WTC11 (cell line): ENCODE measurements around the gene MYLK. TPM values are rescaled to one million over a fixed set of nuclear protein-coding genes. Genes with fewer than 3 reads are reported as not detected.

Experiments
- ATAC-seq: fragments of 200-7000 bp; cut with Tn5 transposase; 2 replicates; pipeline ENCODE4 v1.10.0; 2021; ENCODE audit warnings: mild to moderate bottlenecking, moderate library complexity
- CTCF ChIA-PET: fragments of 300-600 bp; sonication (Branson Sonifier 250); formaldehyde crosslinking; loops from one replicate; lab custom pipeline; 2021; ENCODE audit warnings: antibody characterized with exemption; lab: Charles Lee
- POLR2A ChIA-PET: fragments of 350-600 bp; sonication (Branson Sonifier 250); formaldehyde crosslinking; loops from one replicate; lab custom pipeline; 2021; ENCODE audit warnings: antibody characterized with exemption; lab: Charles Lee
- DNase-seq: peaks from one replicate; pipeline ENCODE4 v3.0.0; 2021; ENCODE audit warnings: low spot score
- H3K27ac Mint-ChIP-seq: 2 replicates; pipeline ENCODE4 v1.8.0; 2021; ENCODE audit warnings: mixed read lengths
- H3K27me3 Mint-ChIP-seq: 2 replicates; pipeline ENCODE4 v1.8.0; 2021; ENCODE audit warnings: low read depth, mild to moderate bottlenecking, moderate library complexity, mixed read lengths
- H3K36me3 Mint-ChIP-seq: 2 replicates; pipeline ENCODE4 v1.8.0; 2021; ENCODE audit warnings: mixed read lengths
- H3K4me1 Mint-ChIP-seq: 2 replicates; pipeline ENCODE4 v1.8.0; 2022; ENCODE audit warnings: mixed read lengths
- H3K4me3 Mint-ChIP-seq: 2 replicates; pipeline ENCODE4 v1.8.0; 2021; ENCODE audit warnings: mild to moderate bottlenecking, moderate library complexity, mixed read lengths
- H3K9me3 Mint-ChIP-seq: 2 replicates; pipeline ENCODE4 v1.8.0; 2021; ENCODE audit warnings: mixed read lengths
- CBFB ChIP-seq: sonication (generic); formaldehyde crosslinking; IDR thresholded peaks from 2 replicates; pipeline ENCODE4 v1.8.1; 2022; ENCODE audit warnings: mild to moderate bottlenecking, low read depth, missing genetic modification reagents
- EMX1 ChIP-seq: fragments of 250-450 bp; sonication (Bioruptor Pico); IDR thresholded peaks from 2 replicates; pipeline ENCODE4 v1.8.0; 2021; ENCODE audit warnings: mild to moderate bottlenecking
- ESRRA ChIP-seq: sonication (generic); formaldehyde crosslinking; IDR thresholded peaks from 2 replicates; pipeline ENCODE4 v1.8.1; 2022; ENCODE audit warnings: mild to moderate bottlenecking, missing genetic modification reagents, borderline replicate concordance
- FOXJ3 ChIP-seq: sonication (generic); formaldehyde crosslinking; IDR thresholded peaks from 2 replicates; pipeline ENCODE4 v1.9.0; 2021; ENCODE audit warnings: missing genetic modification reagents, mild to moderate bottlenecking, borderline replicate concordance
- FOXP1 ChIP-seq: sonication (generic); formaldehyde crosslinking; IDR thresholded peaks from 2 replicates; pipeline ENCODE4 v1.8.0; 2022; ENCODE audit warnings: missing genetic modification reagents, mild to moderate bottlenecking, moderate library complexity, borderline replicate concordance
- HMGA2 ChIP-seq: fragments of 250-450 bp; sonication (Bioruptor Pico); IDR thresholded peaks from 2 replicates; pipeline ENCODE4 v1.4.0; 2021; ENCODE audit warnings: mild to moderate bottlenecking, moderate library complexity
- JAZF1 ChIP-seq: fragments of 250-450 bp; sonication (Bioruptor Pico); IDR thresholded peaks from 2 replicates; pipeline ENCODE4 v1.9.0; 2021; ENCODE audit warnings: moderate library complexity, mild to moderate bottlenecking, inconsistent platforms
- MYBL2 ChIP-seq: sonication (generic); formaldehyde crosslinking; IDR thresholded peaks from 2 replicates; pipeline ENCODE4 v1.8.1; 2023; ENCODE audit warnings: mild to moderate bottlenecking, moderate library complexity, missing genetic modification reagents
- NFATC4 ChIP-seq: fragments of 250-450 bp; sonication (Bioruptor Pico); IDR thresholded peaks from 2 replicates; pipeline ENCODE4 v1.9.0; 2021; ENCODE audit warnings: mild to moderate bottlenecking
- PRDM15 ChIP-seq: sonication (generic); formaldehyde crosslinking; IDR thresholded peaks from 2 replicates; pipeline ENCODE4 v1.8.0; 2022; ENCODE audit warnings: missing genetic modification reagents
- TP53 ChIP-seq: sonication (generic); formaldehyde crosslinking; IDR thresholded peaks from 2 replicates; pipeline ENCODE4 v1.8.1; 2023; ENCODE audit warnings: mild to moderate bottlenecking, missing genetic modification reagents
- ZBTB43 ChIP-seq: sonication (generic); formaldehyde crosslinking; IDR thresholded peaks from 2 replicates; pipeline ENCODE4 v1.8.1; 2023; ENCODE audit warnings: mild to moderate bottlenecking, missing genetic modification reagents
- ZNF121 ChIP-seq: sonication (generic); formaldehyde crosslinking; IDR thresholded peaks from 2 replicates; pipeline ENCODE4 v1.8.0; 2023; ENCODE audit warnings: missing genetic modification reagents
- ZNF138 ChIP-seq: sonication (generic); formaldehyde crosslinking; conservative IDR thresholded peaks from 2 replicates; pipeline ENCODE4 v1.8.1; 2022; ENCODE audit warnings: mild to moderate bottlenecking, moderate library complexity, missing genetic modification reagents
- ZNF281 ChIP-seq: sonication (generic); formaldehyde crosslinking; IDR thresholded peaks from 2 replicates; pipeline ENCODE4 v1.8.0; 2023; ENCODE audit warnings: mild to moderate bottlenecking, missing genetic modification reagents
- ZNF317 ChIP-seq: sonication (generic); formaldehyde crosslinking; IDR thresholded peaks from 2 replicates; pipeline ENCODE4 v1.8.1; 2023; ENCODE audit warnings: low read depth, mild to moderate bottlenecking, moderate library complexity, missing genetic modification reagents, borderline replicate concordance
- ZNF423 ChIP-seq: fragments of 250-450 bp; sonication (Bioruptor Pico); IDR thresholded peaks from 2 replicates; pipeline ENCODE4 v2.1.2; 2022; ENCODE audit warnings: mild to moderate bottlenecking, moderate library complexity
- total RNA-seq: library from RNA; stranded (reverse); gene quantifications from 3 replicates; pipeline ENCODE4 v1.2.3, GENCODE V29; 2021
- TF ChIP-seq, protein P1 (sequence below): sonication (generic); formaldehyde crosslinking; IDR thresholded peaks from 2 replicates; pipeline ENCODE4 v1.8.1; 2022; ENCODE audit warnings: low read depth, mild to moderate bottlenecking, moderate library complexity, missing genetic modification reagents, borderline replicate concordance
- TF ChIP-seq, protein P2 (sequence below): sonication (generic); formaldehyde crosslinking; IDR thresholded peaks from 2 replicates; pipeline ENCODE4 v1.8.1; 2022; ENCODE audit warnings: missing genetic modification reagents, borderline replicate concordance
- TF ChIP-seq, protein P3 (sequence below): fragments of 200-600 bp; IDR thresholded peaks from 2 replicates; pipeline ENCODE4 v1.8.0; 2022; ENCODE audit warnings: antibody characterized with exemption
- TF ChIP-seq, protein P4 (sequence below): sonication (generic); formaldehyde crosslinking; IDR thresholded peaks from 2 replicates; pipeline ENCODE4 v1.8.1; 2023; ENCODE audit warnings: mild to moderate bottlenecking, missing genetic modification reagents, moderate library complexity
- TF ChIP-seq, protein P5 (sequence below): sonication (generic); formaldehyde crosslinking; IDR thresholded peaks from 2 replicates; pipeline ENCODE4 v1.8.0; 2022; ENCODE audit warnings: mild to moderate bottlenecking, missing genetic modification reagents

The MYLK gene
- total RNA-seq, 1 experiment from 2014 or later: 10.4 TPM

GRCh38 chr3:123883111-123883510 lies 1.0 kb downstream of the MYLK start:
- Mint-ChIP-seq H3K27ac (no peak overlapping the region), H3K4me1 (peaks cover 29% of the 10 kb centered on the region), H3K9me3 (no peaks in the 10 kb centered on the region), H3K27me3 (peaks cover 31% of the 10 kb centered on the region), H3K36me3 (no peaks in the 10 kb centered on the region), H3K4me3 (peak overlapping the region; percentile 78)
- no peak for TF ChIP-seq NFATC4 (CRISPR knock-in tag)
- TF ChIP-seq PRDM15 (CRISPR knock-in tag): no peak
- no peak for TF ChIP-seq HMGA2
- no peak for TF ChIP-seq CBFB
- no peak for TF ChIP-seq FOXP1 (CRISPR knock-in tag)
- TF ChIP-seq JAZF1 (CRISPR knock-in tag): no peak
- no peak for TF ChIP-seq TP53
- no peak for TF ChIP-seq ZNF317
- no peak for TF ChIP-seq ESRRA
- TF ChIP-seq, protein P1, sequence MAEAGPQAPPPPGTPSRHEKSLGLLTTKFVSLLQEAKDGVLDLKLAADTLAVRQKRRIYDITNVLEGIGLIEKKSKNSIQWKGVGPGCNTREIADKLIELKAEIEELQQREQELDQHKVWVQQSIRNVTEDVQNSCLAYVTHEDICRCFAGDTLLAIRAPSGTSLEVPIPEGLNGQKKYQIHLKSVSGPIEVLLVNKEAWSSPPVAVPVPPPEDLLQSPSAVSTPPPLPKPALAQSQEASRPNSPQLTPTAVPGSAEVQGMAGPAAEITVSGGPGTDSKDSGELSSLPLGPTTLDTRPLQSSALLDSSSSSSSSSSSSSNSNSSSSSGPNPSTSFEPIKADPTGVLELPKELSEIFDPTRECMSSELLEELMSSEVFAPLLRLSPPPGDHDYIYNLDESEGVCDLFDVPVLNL (CRISPR knock-in tag): no peak
- POLR2A ChIA-PET: no interaction called here
- CTCF ChIA-PET: interaction anchor here (0.9 to 1.4 kb wide), 5 partner anchors 27 to 159 kb away, joined by 3 to 5 read pairs (median 3); partner anchors contain the start of gene KALRN
- ATAC-seq: no peak
- DNase-seq: no peak

DNA sequence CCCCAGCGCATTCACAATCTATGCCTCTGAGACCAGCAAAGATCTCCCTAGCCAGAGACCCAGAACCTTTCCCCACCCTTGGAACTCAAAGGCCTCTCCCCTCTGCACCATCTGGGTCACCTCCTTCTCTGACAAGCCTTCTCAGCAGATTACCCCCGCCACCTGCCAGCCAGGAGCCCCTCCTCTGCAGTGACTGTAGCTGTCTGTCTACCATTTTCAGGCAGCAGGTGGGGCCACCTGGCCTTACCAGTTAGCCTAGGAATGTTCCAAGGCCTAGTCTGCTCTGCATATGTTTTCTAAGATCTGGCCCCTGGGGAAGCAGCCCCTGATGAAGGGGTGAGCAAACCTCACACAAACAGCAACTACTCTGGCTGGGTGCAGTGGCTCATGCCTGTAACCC lies 2.4 kb downstream of the MYLK start:
- ATAC-seq: peak; percentile 11
- CTCF ChIA-PET: interaction anchor here (0.6 to 1.9 kb wide), 6 partner anchors 9 to 158 kb away, joined by 3 to 9 read pairs (median 4); no protein-coding TSS in a partner anchor
- POLR2A ChIA-PET: interaction anchor here (0.7 kb wide), 1 partner anchor 20 kb away, joined by 4 read pairs; no protein-coding TSS in a partner anchor

More for the DNA sequence above, 2.4 kb downstream of the MYLK start:
- H3K36me3 Mint-ChIP-seq: no peaks in the 10 kb centered on the region
- peaks cover 31% of the 10 kb centered on the region for H3K27me3 Mint-ChIP-seq
- H3K9me3 Mint-ChIP-seq: no peaks in the 10 kb centered on the region
- no peak overlapping the region for H3K4me3 Mint-ChIP-seq
- TF ChIP-seq EMX1 (CRISPR knock-in tag) (no peak), ZNF423 (no peak), ZNF281 (no peak), MYBL2 (CRISPR knock-in tag) (no peak), ZBTB43 (CRISPR knock-in tag) (no peak), ZNF138 (no peak), FOXJ3 (CRISPR knock-in tag) (no peak), ZNF121 (CRISPR knock-in tag) (no peak)
- TF ChIP-seq, protein P2, sequence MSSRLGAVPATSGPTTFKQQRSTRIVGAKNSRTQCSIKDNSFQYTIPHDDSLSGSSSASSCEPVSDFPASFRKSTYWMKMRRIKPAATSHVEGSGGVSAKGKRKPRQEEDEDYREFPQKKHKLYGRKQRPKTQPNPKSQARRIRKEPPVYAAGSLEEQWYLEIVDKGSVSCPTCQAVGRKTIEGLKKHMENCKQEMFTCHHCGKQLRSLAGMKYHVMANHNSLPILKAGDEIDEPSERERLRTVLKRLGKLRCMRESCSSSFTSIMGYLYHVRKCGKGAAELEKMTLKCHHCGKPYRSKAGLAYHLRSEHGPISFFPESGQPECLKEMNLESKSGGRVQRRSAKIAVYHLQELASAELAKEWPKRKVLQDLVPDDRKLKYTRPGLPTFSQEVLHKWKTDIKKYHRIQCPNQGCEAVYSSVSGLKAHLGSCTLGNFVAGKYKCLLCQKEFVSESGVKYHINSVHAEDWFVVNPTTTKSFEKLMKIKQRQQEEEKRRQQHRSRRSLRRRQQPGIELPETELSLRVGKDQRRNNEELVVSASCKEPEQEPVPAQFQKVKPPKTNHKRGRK: no peak
- TF ChIP-seq, protein P3, sequence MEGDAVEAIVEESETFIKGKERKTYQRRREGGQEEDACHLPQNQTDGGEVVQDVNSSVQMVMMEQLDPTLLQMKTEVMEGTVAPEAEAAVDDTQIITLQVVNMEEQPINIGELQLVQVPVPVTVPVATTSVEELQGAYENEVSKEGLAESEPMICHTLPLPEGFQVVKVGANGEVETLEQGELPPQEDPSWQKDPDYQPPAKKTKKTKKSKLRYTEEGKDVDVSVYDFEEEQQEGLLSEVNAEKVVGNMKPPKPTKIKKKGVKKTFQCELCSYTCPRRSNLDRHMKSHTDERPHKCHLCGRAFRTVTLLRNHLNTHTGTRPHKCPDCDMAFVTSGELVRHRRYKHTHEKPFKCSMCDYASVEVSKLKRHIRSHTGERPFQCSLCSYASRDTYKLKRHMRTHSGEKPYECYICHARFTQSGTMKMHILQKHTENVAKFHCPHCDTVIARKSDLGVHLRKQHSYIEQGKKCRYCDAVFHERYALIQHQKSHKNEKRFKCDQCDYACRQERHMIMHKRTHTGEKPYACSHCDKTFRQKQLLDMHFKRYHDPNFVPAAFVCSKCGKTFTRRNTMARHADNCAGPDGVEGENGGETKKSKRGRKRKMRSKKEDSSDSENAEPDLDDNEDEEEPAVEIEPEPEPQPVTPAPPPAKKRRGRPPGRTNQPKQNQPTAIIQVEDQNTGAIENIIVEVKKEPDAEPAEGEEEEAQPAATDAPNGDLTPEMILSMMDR: no peak
- TF ChIP-seq, protein P4, sequence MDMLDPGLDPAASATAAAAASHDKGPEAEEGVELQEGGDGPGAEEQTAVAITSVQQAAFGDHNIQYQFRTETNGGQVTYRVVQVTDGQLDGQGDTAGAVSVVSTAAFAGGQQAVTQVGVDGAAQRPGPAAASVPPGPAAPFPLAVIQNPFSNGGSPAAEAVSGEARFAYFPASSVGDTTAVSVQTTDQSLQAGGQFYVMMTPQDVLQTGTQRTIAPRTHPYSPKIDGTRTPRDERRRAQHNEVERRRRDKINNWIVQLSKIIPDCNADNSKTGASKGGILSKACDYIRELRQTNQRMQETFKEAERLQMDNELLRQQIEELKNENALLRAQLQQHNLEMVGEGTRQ (CRISPR knock-in tag): no peak
- TF ChIP-seq, protein P5, sequence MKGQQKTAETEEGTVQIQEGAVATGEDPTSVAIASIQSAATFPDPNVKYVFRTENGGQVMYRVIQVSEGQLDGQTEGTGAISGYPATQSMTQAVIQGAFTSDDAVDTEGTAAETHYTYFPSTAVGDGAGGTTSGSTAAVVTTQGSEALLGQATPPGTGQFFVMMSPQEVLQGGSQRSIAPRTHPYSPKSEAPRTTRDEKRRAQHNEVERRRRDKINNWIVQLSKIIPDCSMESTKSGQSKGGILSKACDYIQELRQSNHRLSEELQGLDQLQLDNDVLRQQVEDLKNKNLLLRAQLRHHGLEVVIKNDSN (CRISPR knock-in tag): no peak
- DNase-seq: peak; percentile 42
- H3K4me1 Mint-ChIP-seq: peaks cover 29% of the 10 kb centered on the region
- no peak overlapping the region for H3K27ac Mint-ChIP-seq
